ENCODE data around the gene ATP6V0A4.
"Not testable (repeated sequence)": the region's sequence is repeated elsewhere in the genome, so short reads cannot be mapped to it uniquely, and the experiment has no call there.

Gene ATP6V0A4

DNA sequence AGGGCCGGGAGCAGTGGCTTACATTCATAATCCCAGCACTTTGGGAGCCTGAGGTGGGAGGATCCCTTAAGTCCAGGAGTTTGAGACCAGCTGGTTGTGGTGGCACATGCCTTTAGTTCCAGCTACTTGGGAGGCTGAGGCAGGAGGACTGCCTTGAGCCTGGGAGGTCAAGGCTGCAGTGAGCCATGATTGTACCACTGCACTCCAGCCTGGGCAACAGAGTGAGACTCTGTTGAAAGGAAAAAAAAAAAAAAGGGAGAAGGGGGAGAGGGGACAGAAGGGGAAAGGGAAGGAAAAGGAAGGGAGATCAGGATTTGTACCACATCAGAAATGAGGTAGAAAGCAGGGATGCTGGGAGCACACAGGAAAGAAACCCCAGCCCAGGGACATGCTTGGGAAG is 58.1 kb downstream of the ATP6V0A4 start:
- Histone ChIP-seq H3K36me3 (ENCODE audit: control insufficient read depth, insufficient read depth, low read length) (no peaks in the 10 kb centered on the region), H3K4me2 (ENCODE audit: low read length) (no peak overlapping the region), H3K27ac (no peak overlapping the region), H3K9me3 (ENCODE audit: control insufficient read depth, low read length) (no peaks in the 10 kb centered on the region), H3K79me2 (no peaks in the 10 kb centered on the region), H3K4me1 (peaks cover 4% of the 10 kb centered on the region), H3K9ac (no peak overlapping the region), H3K4me3 (ENCODE audit: low read depth, low read length) (no peak overlapping the region), H3K27me3 (ENCODE audit: control insufficient read depth, insufficient read depth, low read length) (no peaks in the 10 kb centered on the region), H2AFZ (peak overlapping the region; percentile 11)
- TF ChIP-seq, protein P1, sequence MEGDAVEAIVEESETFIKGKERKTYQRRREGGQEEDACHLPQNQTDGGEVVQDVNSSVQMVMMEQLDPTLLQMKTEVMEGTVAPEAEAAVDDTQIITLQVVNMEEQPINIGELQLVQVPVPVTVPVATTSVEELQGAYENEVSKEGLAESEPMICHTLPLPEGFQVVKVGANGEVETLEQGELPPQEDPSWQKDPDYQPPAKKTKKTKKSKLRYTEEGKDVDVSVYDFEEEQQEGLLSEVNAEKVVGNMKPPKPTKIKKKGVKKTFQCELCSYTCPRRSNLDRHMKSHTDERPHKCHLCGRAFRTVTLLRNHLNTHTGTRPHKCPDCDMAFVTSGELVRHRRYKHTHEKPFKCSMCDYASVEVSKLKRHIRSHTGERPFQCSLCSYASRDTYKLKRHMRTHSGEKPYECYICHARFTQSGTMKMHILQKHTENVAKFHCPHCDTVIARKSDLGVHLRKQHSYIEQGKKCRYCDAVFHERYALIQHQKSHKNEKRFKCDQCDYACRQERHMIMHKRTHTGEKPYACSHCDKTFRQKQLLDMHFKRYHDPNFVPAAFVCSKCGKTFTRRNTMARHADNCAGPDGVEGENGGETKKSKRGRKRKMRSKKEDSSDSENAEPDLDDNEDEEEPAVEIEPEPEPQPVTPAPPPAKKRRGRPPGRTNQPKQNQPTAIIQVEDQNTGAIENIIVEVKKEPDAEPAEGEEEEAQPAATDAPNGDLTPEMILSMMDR (IDR thresholded peaks at IDR 0.05), result no peak

DNA sequence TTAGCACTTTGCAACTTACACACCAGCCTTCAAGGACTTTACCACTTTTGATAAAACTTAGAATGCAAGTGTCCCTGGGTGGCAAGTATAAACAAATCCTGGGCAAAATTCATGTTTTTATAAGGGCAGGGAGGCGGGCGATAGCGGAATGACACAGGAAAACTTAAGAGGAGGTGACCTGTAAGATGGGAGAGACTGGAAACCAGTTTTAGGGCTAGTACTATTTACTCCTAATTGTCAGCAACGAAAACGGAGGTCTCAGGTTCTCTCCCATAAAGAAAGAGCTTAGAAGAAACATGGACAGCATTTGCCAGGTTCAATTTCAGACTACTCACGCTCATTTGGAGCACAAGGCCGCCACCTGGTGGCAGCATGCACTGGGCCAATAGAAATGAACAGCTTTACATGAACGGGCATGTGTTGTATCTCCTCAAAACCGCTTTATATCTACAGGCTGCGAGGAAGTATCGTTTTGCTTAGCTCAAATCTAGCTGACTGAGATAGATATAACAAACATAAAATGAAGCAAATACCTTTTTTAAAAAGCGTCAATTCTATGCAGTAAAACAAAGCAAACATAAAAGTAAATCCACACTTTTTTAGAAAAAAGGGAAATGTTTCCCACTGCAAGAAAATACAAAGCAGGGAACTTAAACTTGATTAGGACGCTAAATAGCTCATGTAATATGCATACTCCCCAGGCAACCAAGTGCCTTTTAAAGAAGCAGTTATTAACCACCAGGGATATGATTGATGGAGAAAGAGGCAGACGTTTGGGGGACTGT is 59.3 kb downstream of the ATP6V0A4 start:
- Histone ChIP-seq H3K79me2 (no peaks in the 10 kb centered on the region), H3K4me2 (ENCODE audit: low read length) (no peak overlapping the region), H3K4me1 (peaks cover 4% of the 10 kb centered on the region), H3K36me3 (ENCODE audit: control insufficient read depth, insufficient read depth, low read length) (no peaks in the 10 kb centered on the region), H3K27ac (peak overlapping the region; percentile 1), H3K9me3 (ENCODE audit: control insufficient read depth, low read length) (no peaks in the 10 kb centered on the region), H2AFZ (peak overlapping the region; percentile 42), H3K27me3 (ENCODE audit: control insufficient read depth, insufficient read depth, low read length) (no peaks in the 10 kb centered on the region), H3K9ac (no peak overlapping the region), H3K4me3 (ENCODE audit: low read depth, low read length) (no peak overlapping the region)
- TF ChIP-seq, protein P1 (IDR thresholded peaks at IDR 0.05), result peak; percentile 94

DNA sequence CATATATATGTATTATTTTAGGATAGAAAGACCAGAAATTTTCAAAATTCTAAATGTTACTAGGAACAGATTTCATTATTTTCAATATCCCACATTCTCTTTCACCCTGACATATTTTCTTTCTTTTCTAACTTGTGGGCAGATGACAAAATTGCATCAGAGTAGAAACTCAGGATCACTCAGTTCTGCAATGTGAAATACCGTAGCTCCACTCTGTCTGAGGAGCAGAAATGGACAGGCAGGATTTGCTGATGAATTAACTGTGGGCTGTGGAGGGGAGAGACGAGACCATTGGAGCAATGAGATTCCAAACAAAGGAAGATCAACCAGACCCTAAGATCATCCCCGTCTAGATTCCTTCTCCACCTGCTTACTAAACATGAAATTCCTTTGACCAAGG is 59.9 kb downstream of the ATP6V0A4 start:
- Histone ChIP-seq H3K36me3 (ENCODE audit: control insufficient read depth, insufficient read depth, low read length) (no peaks in the 10 kb centered on the region), H2AFZ (peak overlapping the region; percentile 42), H3K4me3 (ENCODE audit: low read depth, low read length) (no peak overlapping the region), H3K4me1 (peaks cover 4% of the 10 kb centered on the region), H3K27me3 (ENCODE audit: control insufficient read depth, insufficient read depth, low read length) (no peaks in the 10 kb centered on the region), H3K27ac (no peak overlapping the region), H3K9me3 (ENCODE audit: control insufficient read depth, low read length) (no peaks in the 10 kb centered on the region), H3K9ac (no peak overlapping the region), H3K4me2 (ENCODE audit: low read length) (no peak overlapping the region), H3K79me2 (no peaks in the 10 kb centered on the region)
- TF ChIP-seq, protein P1 (IDR thresholded peaks at IDR 0.05), result no peak

DNA sequence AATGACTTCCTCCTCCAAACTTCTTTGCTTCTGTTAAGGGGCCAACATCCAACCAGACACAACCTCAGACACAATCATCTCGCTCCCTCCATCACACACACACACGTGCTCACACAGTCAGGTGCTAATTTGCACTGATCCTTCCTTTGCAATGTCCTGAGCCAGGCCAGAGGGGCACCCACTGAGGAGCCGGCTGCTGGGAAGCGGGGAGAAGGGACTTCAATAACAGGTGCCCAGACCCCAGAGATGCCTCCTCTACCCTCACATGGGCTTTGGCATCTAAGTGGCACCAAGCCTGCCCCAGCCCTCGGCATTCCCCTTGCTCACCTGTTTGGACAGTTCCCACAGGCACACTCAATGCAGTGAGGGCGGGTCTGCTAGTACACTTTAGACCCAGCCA is 62.6 kb downstream of the ATP6V0A4 start:
- Histone ChIP-seq H3K27me3 (ENCODE audit: control insufficient read depth, insufficient read depth, low read length) (no peaks in the 10 kb centered on the region), H3K27ac (no peak overlapping the region), H3K4me3 (ENCODE audit: low read depth, low read length) (no peak overlapping the region), H3K9ac (no peak overlapping the region), H3K4me1 (peaks cover 4% of the 10 kb centered on the region), H2AFZ (no peak overlapping the region), H3K36me3 (ENCODE audit: control insufficient read depth, insufficient read depth, low read length) (no peaks in the 10 kb centered on the region), H3K79me2 (no peaks in the 10 kb centered on the region), H3K9me3 (ENCODE audit: control insufficient read depth, low read length) (no peaks in the 10 kb centered on the region), H3K4me2 (ENCODE audit: low read length) (no peak overlapping the region)
- TF ChIP-seq, protein P1 (IDR thresholded peaks at IDR 0.05), result no peak

DNA sequence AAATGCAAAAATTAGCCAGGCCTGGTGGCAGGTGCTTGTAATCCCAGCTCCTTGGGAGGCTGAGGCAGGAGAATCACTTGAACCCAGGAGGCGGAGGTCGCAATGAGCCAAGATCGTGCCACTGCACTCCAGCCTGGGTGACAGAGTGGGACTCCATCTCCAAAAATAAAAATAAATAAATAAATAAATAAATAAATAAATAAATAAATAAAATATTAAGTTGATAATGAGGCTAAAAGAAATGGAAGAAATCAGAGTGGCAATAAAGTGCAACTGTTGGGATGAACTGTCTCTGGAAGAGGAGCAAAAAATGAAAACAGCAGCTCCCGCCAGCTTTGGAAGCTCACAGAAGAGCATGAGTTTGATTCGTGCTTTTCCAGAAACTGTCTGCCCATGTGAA is 66.3 kb downstream of the ATP6V0A4 start:
- not testable (repeated sequence) for H3K36me3 ChIP-seq (ENCODE audit: control insufficient read depth, insufficient read depth, low read length); H3K9ac ChIP-seq; H3K9me3 ChIP-seq (ENCODE audit: control insufficient read depth, low read length); H3K4me2 ChIP-seq (ENCODE audit: low read length); H3K4me1 ChIP-seq; H3K79me2 ChIP-seq; H3K27ac ChIP-seq; H3K4me3 ChIP-seq (ENCODE audit: low read depth, low read length); H2AFZ ChIP-seq; H3K27me3 ChIP-seq (ENCODE audit: control insufficient read depth, insufficient read depth, low read length)

Data from parathyroid adenoma (tissue), 2 donors.